Measurements from ENCODE around the gene SORCS2.

SORCS2 gene

GRCh38 chr4:7666011-7666410 lies 473.7 kb downstream of the SORCS2 start:
- H3K9ac ChIP-seq (ENCODE audit: low read depth, low read length): no peak overlapping the region
- no peak overlapping the region for H2AFZ ChIP-seq (ENCODE audit: low read depth, low read length)
- DNase-seq (no peak), ATAC-seq (ENCODE audit: insufficient read depth, low read depth) (no peak)
- no peaks in the 10 kb centered on the region for H3K4me1 ChIP-seq (ENCODE audit: insufficient read depth, low read length)
- H3K27me3 ChIP-seq (ENCODE audit: insufficient read depth, low read length, poor library complexity): peaks cover 9% of the 10 kb centered on the region
- no peak overlapping the region for H3K4me3 ChIP-seq (ENCODE audit: low read depth in 1 of 2, low read length in 2 of 2)
- no peaks in the 10 kb centered on the region for H3K9me3 ChIP-seq (ENCODE audit: insufficient read depth, low read length, severe bottlenecking)
- no peak overlapping the region for H3K4me2 ChIP-seq (ENCODE audit: insufficient read depth, low read length)
- peaks cover 3% of the 10 kb centered on the region; the same call in 1 of the 2 replicates for H4K20me1 ChIP-seq (ENCODE audit: insufficient read depth, low read length)
- TF ChIP-seq CTCF (IDR thresholded peaks at IDR 0.05; ENCODE audit: borderline replicate concordance, extremely low read depth, low read length, poor library complexity, severe bottlenecking): no peak
- no peak for TF ChIP-seq EZH2 (IDR thresholded peaks at IDR 0.05; ENCODE audit: borderline replicate concordance, low read depth, low read length, severe bottlenecking)
- no peaks in the 10 kb centered on the region for H3K79me2 ChIP-seq (ENCODE audit: insufficient read depth, low read length)
- H3K27ac ChIP-seq (ENCODE audit: low read length): no peak overlapping the region
- H3K36me3 ChIP-seq (ENCODE audit: insufficient read depth, low read length): no peaks in the 10 kb centered on the region

- H4K20me1 ChIP-seq (ENCODE audit: insufficient read depth, low read length): peaks cover 3% of the 10 kb centered on the region; the same call in 1 of the 2 replicates
- H3K4me3 ChIP-seq (ENCODE audit: low read depth in 1 of 2, low read length in 2 of 2): no peak overlapping the region
- H3K27ac ChIP-seq (ENCODE audit: low read length): no peak overlapping the region
- no peak overlapping the region for H3K4me2 ChIP-seq (ENCODE audit: insufficient read depth, low read length)
- no peaks in the 10 kb centered on the region for H3K4me1 ChIP-seq (ENCODE audit: insufficient read depth, low read length)
- TF ChIP-seq CTCF (IDR thresholded peaks at IDR 0.05; ENCODE audit: borderline replicate concordance, extremely low read depth, low read length, poor library complexity, severe bottlenecking) (no peak), EZH2 (IDR thresholded peaks at IDR 0.05; ENCODE audit: borderline replicate concordance, low read depth, low read length, severe bottlenecking) (no peak)
- H3K27me3 ChIP-seq (ENCODE audit: insufficient read depth, low read length, poor library complexity): peaks cover 9% of the 10 kb centered on the region
- no peak overlapping the region for H3K9ac ChIP-seq (ENCODE audit: low read depth, low read length)
- DNase-seq (no peak), ATAC-seq (ENCODE audit: insufficient read depth, low read depth) (no peak)
- H3K9me3 ChIP-seq (ENCODE audit: insufficient read depth, low read length, severe bottlenecking): no peaks in the 10 kb centered on the region
- no peaks in the 10 kb centered on the region for H3K79me2 ChIP-seq (ENCODE audit: insufficient read depth, low read length)
- H2AFZ ChIP-seq (ENCODE audit: low read depth, low read length): no peak overlapping the region
- no peaks in the 10 kb centered on the region for H3K36me3 ChIP-seq (ENCODE audit: insufficient read depth, low read length)
Measured at GRCh38 chr4:7666744-7667143, 474.4 kb downstream of the SORCS2 start.

- ATAC-seq (ENCODE audit: insufficient read depth, low read depth) (no peak), DNase-seq (no peak)
- H3K4me1 ChIP-seq (ENCODE audit: insufficient read depth, low read length): no peaks in the 10 kb centered on the region
- H3K9me3 ChIP-seq (ENCODE audit: insufficient read depth, low read length, severe bottlenecking): no peaks in the 10 kb centered on the region
- H3K27me3 ChIP-seq (ENCODE audit: insufficient read depth, low read length, poor library complexity): peaks cover 9% of the 10 kb centered on the region
- H3K9ac ChIP-seq (ENCODE audit: low read depth, low read length): no peak overlapping the region
- H2AFZ ChIP-seq (ENCODE audit: low read depth, low read length): no peak overlapping the region
- H3K4me2 ChIP-seq (ENCODE audit: insufficient read depth, low read length): no peak overlapping the region
- peaks cover 3% of the 10 kb centered on the region; the same call in 1 of the 2 replicates for H4K20me1 ChIP-seq (ENCODE audit: insufficient read depth, low read length)
- no peak overlapping the region for H3K27ac ChIP-seq (ENCODE audit: low read length)
- H3K4me3 ChIP-seq (ENCODE audit: low read depth in 1 of 2, low read length in 2 of 2): no peak overlapping the region
- H3K79me2 ChIP-seq (ENCODE audit: insufficient read depth, low read length): no peaks in the 10 kb centered on the region
- TF ChIP-seq CTCF (IDR thresholded peaks at IDR 0.05; ENCODE audit: borderline replicate concordance, extremely low read depth, low read length, poor library complexity, severe bottlenecking): no peak
- H3K36me3 ChIP-seq (ENCODE audit: insufficient read depth, low read length): no peaks in the 10 kb centered on the region
Measured at GRCh38 chr4:7668271-7668670, 475.9 kb downstream of the SORCS2 start.

GRCh38 chr4:7668826-7669225 lies 476.5 kb downstream of the SORCS2 start:
- no peaks in the 10 kb centered on the region for H3K36me3 ChIP-seq (ENCODE audit: insufficient read depth, low read length)
- no peaks in the 10 kb centered on the region for H3K9me3 ChIP-seq (ENCODE audit: insufficient read depth, low read length, severe bottlenecking)
- peaks cover 9% of the 10 kb centered on the region for H3K27me3 ChIP-seq (ENCODE audit: insufficient read depth, low read length, poor library complexity)
- no peaks in the 10 kb centered on the region for H3K4me1 ChIP-seq (ENCODE audit: insufficient read depth, low read length)
- DNase-seq (no peak), ATAC-seq (ENCODE audit: insufficient read depth, low read depth) (no peak)
- H2AFZ ChIP-seq (ENCODE audit: low read depth, low read length): no peak overlapping the region
- H3K4me2 ChIP-seq (ENCODE audit: insufficient read depth, low read length): no peak overlapping the region
- H3K79me2 ChIP-seq (ENCODE audit: insufficient read depth, low read length): no peaks in the 10 kb centered on the region
- H3K4me3 ChIP-seq (ENCODE audit: low read depth in 1 of 2, low read length in 2 of 2): no peak overlapping the region
- no peak overlapping the region for H3K27ac ChIP-seq (ENCODE audit: low read length)
- H4K20me1 ChIP-seq (ENCODE audit: insufficient read depth, low read length): peaks cover 3% of the 10 kb centered on the region; the same call in 1 of the 2 replicates
- TF ChIP-seq CTCF (IDR thresholded peaks at IDR 0.05; ENCODE audit: borderline replicate concordance, extremely low read depth, low read length, poor library complexity, severe bottlenecking): no peak
- no peak for TF ChIP-seq EZH2 (IDR thresholded peaks at IDR 0.05; ENCODE audit: borderline replicate concordance, low read depth, low read length, severe bottlenecking)
- H3K9ac ChIP-seq (ENCODE audit: low read depth, low read length): no peak overlapping the region
